CD14-positive monocyte (primary cell): ENCODE data around the gene CDKN2AIP. TPM values are rescaled to one million over a fixed set of nuclear protein-coding genes. Genes with fewer than 3 reads are reported as not detected.
A peak's percentile ranks its signal among the peaks of the same experiment; 100 is the strongest.

Experiments used
- DNase-seq, 3 donors: peaks; one replicate each; pipeline ENCODE4 v3.0.0-alpha.2; 2011 to 2022
- H2AFZ ChIP-seq: 2 replicates; pipeline ENCODE4 v1.6.0; 2012; ENCODE audit warnings: mild to moderate bottlenecking, low read depth, low read length, inconsistent platforms; ENCODE audit not compliant: insufficient read depth, poor library complexity, severe bottlenecking
- H3K27ac ChIP-seq, 2 donors: 1 replicate in 1 of 2; 2 replicates in 1 of 2; pipeline ENCODE4 v1.5.1; 2012 to 2013; ENCODE audit warnings: low read length in 2 of 2, control low read depth in 1 of 2, inconsistent platforms in 1 of 2, low read depth in 1 of 2, mild to moderate bottlenecking in 1 of 2
- H3K27me3 ChIP-seq, 2 donors: one replicate each; pipeline versions ENCODE4 v1.6.0 to v1.6.1; 2011 to 2013; ENCODE audit warnings: low read length in 2 of 2; ENCODE audit not compliant: control insufficient read depth in 2 of 2, insufficient read depth in 2 of 2
- H3K36me3 ChIP-seq, 2 donors: replicated peaks in 1 of 2; 1 replicate in 1 of 2; 2 replicates in 1 of 2; pipeline versions ENCODE4 v1.5.1 to v1.6.1; 2012 to 2013; ENCODE audit warnings: low read length in 2 of 2, control low read depth in 1 of 2, inconsistent platforms in 1 of 2, mild to moderate bottlenecking in 1 of 2; ENCODE audit not compliant: insufficient read depth in 2 of 2, control insufficient read depth in 1 of 2
- H3K4me1 ChIP-seq, 2 donors: 1 replicate in 1 of 2; 2 replicates in 1 of 2; pipeline versions ENCODE4 v1.5.1 to v1.6.1; 2012 to 2013; ENCODE audit warnings: low read length in 2 of 2, control low read depth in 1 of 2, inconsistent platforms in 1 of 2, mild to moderate bottlenecking in 1 of 2, moderate library complexity in 1 of 2; ENCODE audit not compliant: insufficient read depth in 2 of 2, control insufficient read depth in 1 of 2
- H3K4me2 ChIP-seq: replicated peaks from 2 replicates; pipeline ENCODE3; 2012; ENCODE audit warnings: low read length, moderate library complexity, mild to moderate bottlenecking; ENCODE audit not compliant: poor library complexity, severe bottlenecking; ENCODE audit errors: extremely low read depth
- H3K4me3 ChIP-seq, 3 experiments: fragments of 200-600 bp in 1 of 3; sonication (generic) in 1 of 3; replicated peaks in 1 of 3; 1 replicate in 2 of 3; 2 replicates in 1 of 3; pipeline ENCODE4 v1.5.1; 2011 to 2013; ENCODE audit warnings: low read length in 3 of 3, mild to moderate bottlenecking in 3 of 3, control low read depth in 2 of 3, low read depth in 2 of 3, inconsistent platforms in 1 of 3, moderate library complexity in 1 of 3
- H3K79me2 ChIP-seq: 2 replicates; pipeline ENCODE4 v1.6.0; 2012; ENCODE audit warnings: mild to moderate bottlenecking, control low read depth, inconsistent platforms, low read length, moderate library complexity; ENCODE audit not compliant: insufficient read depth
- H3K9ac ChIP-seq: 2 replicates; pipeline ENCODE4 v1.6.0; 2017; ENCODE audit warnings: low read length, mild to moderate bottlenecking; ENCODE audit not compliant: insufficient read depth, poor library complexity, severe bottlenecking
- H3K9me3 ChIP-seq, 2 donors: replicated peaks in 1 of 2; 1 replicate in 1 of 2; 2 replicates in 1 of 2; pipeline versions ENCODE4 v1.5.1 to v1.6.1; 2012 to 2013; ENCODE audit warnings: low read length in 2 of 2, control low read depth in 1 of 2; ENCODE audit not compliant: control insufficient read depth in 1 of 2, insufficient read depth in 1 of 2
- H4K20me1 ChIP-seq: 2 replicates; pipeline ENCODE4 v1.6.0; 2012; ENCODE audit warnings: mild to moderate bottlenecking, low read length, control low read depth, moderate library complexity; ENCODE audit not compliant: insufficient read depth
- H3K27ac Mint-ChIP-seq, 7 donors: one replicate each; pipeline ENCODE4 v1.8.0; 2020; ENCODE audit warnings: mild to moderate bottlenecking in 7 of 7, mixed read lengths in 7 of 7, moderate library complexity in 6 of 7, inconsistent platforms in 2 of 7
- H3K27me3 Mint-ChIP-seq, 3 donors: one replicate each; pipeline ENCODE4 v1.8.0; 2021 to 2022; ENCODE audit warnings: low read depth in 3 of 3, mild to moderate bottlenecking in 3 of 3, mixed read lengths in 3 of 3, moderate library complexity in 3 of 3, inconsistent platforms in 1 of 3
- H3K36me3 Mint-ChIP-seq, 2 donors: one replicate each; pipeline ENCODE4 v1.8.0; 2020; ENCODE audit warnings: mixed read lengths in 2 of 2, inconsistent platforms in 1 of 2, mild to moderate bottlenecking in 1 of 2
- H3K4me1 Mint-ChIP-seq: one replicate; pipeline ENCODE4 v1.8.0; 2020; ENCODE audit warnings: mild to moderate bottlenecking, mixed read lengths
- H3K4me3 Mint-ChIP-seq, 2 donors: one replicate each; pipeline ENCODE4 v1.8.0; 2020; ENCODE audit warnings: mild to moderate bottlenecking in 2 of 2, mixed read lengths in 2 of 2, moderate library complexity in 1 of 2
- H3K9me3 Mint-ChIP-seq, 7 donors: one replicate each; pipeline ENCODE4 v1.8.0; 2020 to 2022; ENCODE audit warnings: mixed read lengths in 7 of 7, mild to moderate bottlenecking in 6 of 7, moderate library complexity in 6 of 7, inconsistent platforms in 2 of 7
- WGBS: methylation state at CpG from one replicate; pipeline ENCODE4 v1.1.5; 2013; ENCODE audit warnings: missing lambda C conversion rate; ENCODE audit not compliant: insufficient coverage; 5-methylcytosine and 5-hydroxymethylcytosine counted together
- intact Hi-C, 2 donors: fragments of 100-400 bp; cut with micrococcal nuclease; formaldehyde crosslinking; loops; one replicate each; pipeline versions ENCODE4 v1.15.0 to v1.15.1; 2023
- polyA plus RNA-seq, 3 donors: library from polyadenylated mRNA; depleted of rRNA in 1 of 3; unstranded in 2 of 3; stranded (reverse) in 1 of 3; fragments of 300-500 nt in 2 of 3; fragments of >200 nt in 1 of 3; fragmentation: Illumina TruSeq in 2 of 3; gene quantifications; 1 replicate in 2 of 3; 2 replicates in 1 of 3; pipeline ENCODE4 v1.2.3, GENCODE V29; 2012 to 2021
- TF ChIP-seq, protein P1 (sequence below): fragments of 200-600 bp; IDR thresholded peaks from one replicate; pipeline ENCODE4 v1.8.0; 2022; ENCODE audit warnings: antibody characterized with exemption, mild to moderate bottlenecking

CDKN2AIP gene
- polyA plus RNA-seq, 3 donors = 3.1 to 4.4 (median 3.7) TPM

DNA sequence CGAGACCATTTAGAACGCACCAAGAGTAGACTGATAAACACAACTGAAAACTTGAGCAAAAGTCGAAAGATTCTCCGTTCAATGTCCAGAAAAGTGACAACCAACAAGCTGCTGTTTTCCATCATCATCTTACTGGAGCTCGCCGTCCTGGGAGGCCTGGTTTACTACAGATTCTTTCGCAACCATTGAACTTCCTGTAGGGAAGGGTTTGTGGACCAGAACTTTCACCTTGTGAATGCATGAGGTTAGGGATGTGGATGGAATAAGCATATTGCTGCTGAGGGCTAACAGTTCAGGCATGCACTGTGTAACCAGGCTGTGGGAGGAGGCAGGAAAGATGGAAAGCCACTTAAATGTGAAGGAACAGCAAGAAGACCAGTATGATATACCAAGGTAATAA lies 39.6 kb downstream of the CDKN2AIP start:
- no peaks in the 10 kb centered on the region for H3K27me3 ChIP-seq
- H2AFZ ChIP-seq = no peak overlapping the region
- H3K4me3 ChIP-seq = no peak overlapping the region
- Mint-ChIP-seq H3K4me3 (no peak overlapping the region), H3K27ac (no peak overlapping the region), H3K36me3 (no peaks in the 10 kb centered on the region), H3K27me3 (peaks cover 0 to 4% (median 3%) of the 10 kb centered on the region in 3 donors), H3K4me1 (no peaks in the 10 kb centered on the region), H3K9me3 (peaks cover 0 to 7% (median 4%) of the 10 kb centered on the region in 7 donors)
- H3K27ac ChIP-seq = no peak overlapping the region
- WGBS = 93% methylated on average over 2 of the region's 7 CpGs
- no peak overlapping the region for H3K9ac ChIP-seq
- no peaks in the 10 kb centered on the region for H3K36me3 ChIP-seq
- no peaks in the 10 kb centered on the region for H3K9me3 ChIP-seq
- H4K20me1 ChIP-seq = no peaks in the 10 kb centered on the region
- H3K4me1 ChIP-seq = no peaks in the 10 kb centered on the region
- no peaks in the 10 kb centered on the region for H3K79me2 ChIP-seq
- intact Hi-C loops = no loop called here
- TF ChIP-seq, protein P1, sequence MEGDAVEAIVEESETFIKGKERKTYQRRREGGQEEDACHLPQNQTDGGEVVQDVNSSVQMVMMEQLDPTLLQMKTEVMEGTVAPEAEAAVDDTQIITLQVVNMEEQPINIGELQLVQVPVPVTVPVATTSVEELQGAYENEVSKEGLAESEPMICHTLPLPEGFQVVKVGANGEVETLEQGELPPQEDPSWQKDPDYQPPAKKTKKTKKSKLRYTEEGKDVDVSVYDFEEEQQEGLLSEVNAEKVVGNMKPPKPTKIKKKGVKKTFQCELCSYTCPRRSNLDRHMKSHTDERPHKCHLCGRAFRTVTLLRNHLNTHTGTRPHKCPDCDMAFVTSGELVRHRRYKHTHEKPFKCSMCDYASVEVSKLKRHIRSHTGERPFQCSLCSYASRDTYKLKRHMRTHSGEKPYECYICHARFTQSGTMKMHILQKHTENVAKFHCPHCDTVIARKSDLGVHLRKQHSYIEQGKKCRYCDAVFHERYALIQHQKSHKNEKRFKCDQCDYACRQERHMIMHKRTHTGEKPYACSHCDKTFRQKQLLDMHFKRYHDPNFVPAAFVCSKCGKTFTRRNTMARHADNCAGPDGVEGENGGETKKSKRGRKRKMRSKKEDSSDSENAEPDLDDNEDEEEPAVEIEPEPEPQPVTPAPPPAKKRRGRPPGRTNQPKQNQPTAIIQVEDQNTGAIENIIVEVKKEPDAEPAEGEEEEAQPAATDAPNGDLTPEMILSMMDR = no peak
- H3K4me2 ChIP-seq = no peak overlapping the region
- no peak for DNase-seq

DNA sequence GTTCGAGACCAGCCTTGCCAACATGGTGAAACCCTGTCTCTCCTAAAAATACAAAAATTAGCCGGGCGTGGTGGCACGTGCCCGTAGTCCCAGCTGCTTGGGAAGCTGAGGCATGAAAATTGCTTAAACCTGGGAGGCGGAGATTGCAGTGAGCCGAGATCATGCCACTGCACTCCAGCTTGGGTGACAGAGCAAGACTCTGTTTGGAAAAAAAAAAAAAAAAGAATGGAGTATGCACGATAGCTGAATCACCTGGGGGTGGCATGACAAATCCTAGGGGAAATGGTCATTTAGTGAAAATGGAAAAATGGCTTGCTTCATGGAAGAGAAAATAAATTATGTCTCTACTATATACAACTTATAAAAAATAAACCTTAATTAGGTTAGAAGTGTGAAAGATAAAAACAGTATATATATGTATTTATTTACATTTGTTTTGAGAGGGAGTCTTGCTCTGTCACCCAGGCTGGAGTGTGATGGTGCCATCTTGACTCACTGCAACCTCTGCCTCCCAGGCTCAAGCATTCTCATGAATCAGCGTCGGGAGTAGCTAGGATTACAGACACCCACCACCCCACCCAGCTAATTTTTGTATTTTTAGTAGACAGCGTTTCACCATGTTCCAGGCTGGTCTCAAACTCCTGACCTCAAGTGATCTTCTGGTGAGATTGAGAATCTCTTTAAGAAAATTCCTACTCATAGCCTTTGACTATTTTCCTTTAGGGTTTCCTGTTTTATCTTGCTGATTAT lies 41.1 kb downstream of the CDKN2AIP start:
- no peak overlapping the region for H3K4me3 ChIP-seq
- no peak overlapping the region for H3K4me3 Mint-ChIP-seq
- intact Hi-C loops = no loop called here
- WGBS = 90% methylated on average over 7 of the region's 11 CpGs
- no peak overlapping the region for H3K4me2 ChIP-seq
- no peaks in the 10 kb centered on the region for H3K27me3 ChIP-seq
- H3K9ac ChIP-seq = no peak overlapping the region
- H3K9me3 ChIP-seq = no peaks in the 10 kb centered on the region
- no peaks in the 10 kb centered on the region for H3K79me2 ChIP-seq
- peaks cover 0 to 7% (median 4%) of the 10 kb centered on the region in 7 donors for H3K9me3 Mint-ChIP-seq
- H3K27ac ChIP-seq = no peak overlapping the region
- no peak overlapping the region for H2AFZ ChIP-seq
- no peaks in the 10 kb centered on the region for H4K20me1 ChIP-seq
- H3K4me1 Mint-ChIP-seq = no peaks in the 10 kb centered on the region
- TF ChIP-seq, protein P1 = no peak
- H3K27me3 Mint-ChIP-seq = peaks cover 0 to 4% (median 3%) of the 10 kb centered on the region in 3 donors
- H3K4me1 ChIP-seq = no peaks in the 10 kb centered on the region
- DNase-seq = no peak
- H3K27ac Mint-ChIP-seq = peak overlapping the region in 1 of 7 donors; percentile 41
- H3K36me3 Mint-ChIP-seq = no peaks in the 10 kb centered on the region
- H3K36me3 ChIP-seq = no peaks in the 10 kb centered on the region
